ENCODE results near the gene NCKAP5L.
A peak's percentile ranks its signal among the peaks of the same experiment; 100 is the strongest.

Gene NCKAP5L

DNA sequence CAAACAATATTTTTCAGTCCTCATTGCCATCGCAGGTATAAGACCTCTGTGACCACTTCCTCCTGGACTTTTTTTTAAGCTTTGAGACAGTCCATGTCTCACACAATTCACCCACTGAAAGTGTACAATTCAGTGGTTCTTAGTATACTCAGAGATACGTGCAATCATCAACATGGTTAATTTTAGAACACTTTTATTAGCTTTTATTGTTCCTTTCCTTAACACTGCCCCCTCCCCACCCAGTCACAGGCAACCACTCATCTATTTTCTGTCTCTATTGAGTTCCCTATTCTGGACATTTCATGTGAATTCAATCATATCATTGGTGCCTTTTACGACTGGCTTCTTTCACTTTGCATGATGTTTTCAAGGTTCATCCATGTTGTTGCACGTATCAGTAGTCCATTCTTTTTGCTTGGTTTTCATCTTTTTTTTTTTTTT, 16.2 kb downstream of the NCKAP5L start:
- no peak overlapping the region for H4K8ac ChIP-seq (ENCODE audit: low read depth, low read length)
- H2BK120ac ChIP-seq (ENCODE audit: insufficient read depth, low read length, poor library complexity), result no peak overlapping the region
- peaks cover 26 to 28% of the 10 kb centered on the region in 2 experiments for H3K4me1 ChIP-seq (ENCODE audit: control insufficient read depth in 1 of 2, insufficient read depth in 2 of 2, low read length in 2 of 2)
- no peak overlapping the region for H4K91ac ChIP-seq (ENCODE audit: low read depth, low read length)
- H3K79me2 ChIP-seq (ENCODE audit: control insufficient read depth, insufficient read depth, low read length, poor library complexity), result peaks cover 7% of the 10 kb centered on the region
- H3K27me3 ChIP-seq (ENCODE audit: insufficient read depth, low read length), result no peaks in the 10 kb centered on the region
- H3K14ac ChIP-seq (ENCODE audit: low read length), result no peak overlapping the region
- H3K36me3 ChIP-seq (ENCODE audit: control insufficient read depth in 1 of 2, insufficient read depth in 2 of 2, low read length in 2 of 2), result peaks cover 8 to 9% of the 10 kb centered on the region in 2 experiments
- no peak overlapping the region for H2AFZ ChIP-seq (ENCODE audit: insufficient read depth, low read length, poor library complexity)
- H4K12ac ChIP-seq (ENCODE audit: low read depth, low read length), result no peak overlapping the region
- H3K9me3 ChIP-seq (ENCODE audit: insufficient read depth, low read depth, low read length), result no peaks in the 10 kb centered on the region
- no peak overlapping the region for H3K27ac ChIP-seq (ENCODE audit: low read depth, low read length)
- no peak overlapping the region for H3K9ac ChIP-seq (ENCODE audit: low read length)
- no peak overlapping the region for H2BK5ac ChIP-seq (ENCODE audit: low read depth, low read length, poor library complexity)
- no peak overlapping the region for H3K23ac ChIP-seq (ENCODE audit: low read length)
- no peak overlapping the region for H2BK12ac ChIP-seq (ENCODE audit: low read length)
- H3K4me3 ChIP-seq (ENCODE audit: low read depth, low read length), result no peak overlapping the region
- DNase-seq, result no peak
- no peak overlapping the region for H3K4me2 ChIP-seq (ENCODE audit: low read length)
- H3K79me1 ChIP-seq (ENCODE audit: low read length), result peaks cover 19% of the 10 kb centered on the region
- WGBS (ENCODE audit: extremely low coverage, insufficient coverage, insufficient read length), result no CpG with 5 or more reads among the region's 4 CpGs
- no peak overlapping the region for H3K4ac ChIP-seq (ENCODE audit: low read depth, low read length)
- H2AK5ac ChIP-seq (ENCODE audit: low read length), result no peak overlapping the region
- H3K18ac ChIP-seq (ENCODE audit: low read length), result no peak overlapping the region

- peaks cover 29 to 33% of the 10 kb centered on the region in 2 experiments for H3K4me1 ChIP-seq (ENCODE audit: control insufficient read depth in 1 of 2, insufficient read depth in 2 of 2, low read length in 2 of 2)
- no peak overlapping the region for H3K4me3 ChIP-seq (ENCODE audit: low read depth, low read length)
- H3K9me3 ChIP-seq (ENCODE audit: insufficient read depth, low read depth, low read length), result peaks cover 2% of the 10 kb centered on the region
- no peak overlapping the region for H3K4ac ChIP-seq (ENCODE audit: low read depth, low read length)
- H3K18ac ChIP-seq (ENCODE audit: low read length), result no peak overlapping the region
- no peak overlapping the region for H4K12ac ChIP-seq (ENCODE audit: low read depth, low read length)
- no peak overlapping the region for H4K91ac ChIP-seq (ENCODE audit: low read depth, low read length)
- H3K79me1 ChIP-seq (ENCODE audit: low read length), result peaks cover 19% of the 10 kb centered on the region
- H2AFZ ChIP-seq (ENCODE audit: insufficient read depth, low read length, poor library complexity), result no peak overlapping the region
- no peaks in the 10 kb centered on the region for H3K27me3 ChIP-seq (ENCODE audit: insufficient read depth, low read length)
- H3K14ac ChIP-seq (ENCODE audit: low read length), result no peak overlapping the region
- H2BK5ac ChIP-seq (ENCODE audit: low read depth, low read length, poor library complexity), result no peak overlapping the region
- peaks cover 7% of the 10 kb centered on the region for H3K79me2 ChIP-seq (ENCODE audit: control insufficient read depth, insufficient read depth, low read length, poor library complexity)
- no peak overlapping the region for H2AK5ac ChIP-seq (ENCODE audit: low read length)
- no peak overlapping the region for H3K23ac ChIP-seq (ENCODE audit: low read length)
- H3K4me2 ChIP-seq (ENCODE audit: low read length), result no peak overlapping the region
- no peak overlapping the region for H4K8ac ChIP-seq (ENCODE audit: low read depth, low read length)
- no peak overlapping the region for H3K27ac ChIP-seq (ENCODE audit: low read depth, low read length)
- no peak overlapping the region for H3K9ac ChIP-seq (ENCODE audit: low read length)
- DNase-seq, result no peak
- H3K36me3 ChIP-seq (ENCODE audit: control insufficient read depth in 1 of 2, insufficient read depth in 2 of 2, low read length in 2 of 2), result peaks cover 8 to 9% of the 10 kb centered on the region in 2 experiments
- no CpG with 5 or more reads among the region's 5 CpGs for WGBS (ENCODE audit: extremely low coverage, insufficient coverage, insufficient read length)
- no peak overlapping the region for H2BK12ac ChIP-seq (ENCODE audit: low read length)
- H2BK120ac ChIP-seq (ENCODE audit: insufficient read depth, low read length, poor library complexity), result no peak overlapping the region
These were observed 17.1 kb downstream of the NCKAP5L start for GRCh38 chr12:49811136-49811535.

- no CpG with 5 or more reads among the region's 9 CpGs for WGBS (ENCODE audit: extremely low coverage, insufficient coverage, insufficient read length)
- H3K79me2 ChIP-seq (ENCODE audit: control insufficient read depth, insufficient read depth, low read length, poor library complexity), result peaks cover 7% of the 10 kb centered on the region
- H3K79me1 ChIP-seq (ENCODE audit: low read length), result peaks cover 19% of the 10 kb centered on the region
- H4K91ac ChIP-seq (ENCODE audit: low read depth, low read length), result peak overlapping the region; percentile 22
- no peak overlapping the region for H3K9ac ChIP-seq (ENCODE audit: low read length)
- no peak overlapping the region for H4K12ac ChIP-seq (ENCODE audit: low read depth, low read length)
- H3K18ac ChIP-seq (ENCODE audit: low read length), result peak overlapping the region; percentile 8
- H3K9me3 ChIP-seq (ENCODE audit: insufficient read depth, low read depth, low read length), result peaks cover 2% of the 10 kb centered on the region
- peak overlapping the region; percentile 9 for H2AK5ac ChIP-seq (ENCODE audit: low read length)
- H3K14ac ChIP-seq (ENCODE audit: low read length), result no peak overlapping the region
- H2BK5ac ChIP-seq (ENCODE audit: low read depth, low read length, poor library complexity), result no peak overlapping the region
- no peaks in the 10 kb centered on the region for H3K27me3 ChIP-seq (ENCODE audit: insufficient read depth, low read length)
- no peak overlapping the region for H3K23ac ChIP-seq (ENCODE audit: low read length)
- peaks cover 13 to 16% of the 10 kb centered on the region in 2 experiments for H3K36me3 ChIP-seq (ENCODE audit: control insufficient read depth in 1 of 2, insufficient read depth in 2 of 2, low read length in 2 of 2)
- no peak for DNase-seq
- no peak overlapping the region for H2AFZ ChIP-seq (ENCODE audit: insufficient read depth, low read length, poor library complexity)
- no peak overlapping the region for H2BK120ac ChIP-seq (ENCODE audit: insufficient read depth, low read length, poor library complexity)
- no peak overlapping the region for H4K8ac ChIP-seq (ENCODE audit: low read depth, low read length)
- no peak overlapping the region for H2BK12ac ChIP-seq (ENCODE audit: low read length)
- H3K4ac ChIP-seq (ENCODE audit: low read depth, low read length), result no peak overlapping the region
- H3K27ac ChIP-seq (ENCODE audit: low read depth, low read length), result peak overlapping the region; percentile 94
- H3K4me1 ChIP-seq (ENCODE audit: control insufficient read depth in 1 of 2, insufficient read depth in 2 of 2, low read length in 2 of 2), result peaks cover 29 to 33% of the 10 kb centered on the region in 2 experiments
- peak overlapping the region; percentile 33 for H3K4me2 ChIP-seq (ENCODE audit: low read length)
- H3K4me3 ChIP-seq (ENCODE audit: low read depth, low read length), result no peak overlapping the region
These were observed 18.3 kb downstream of the NCKAP5L start for GRCh38 chr12:49809906-49810389.

- H3K79me2 ChIP-seq (ENCODE audit: control insufficient read depth, insufficient read depth, low read length, poor library complexity), result peaks cover 7% of the 10 kb centered on the region
- H3K18ac ChIP-seq (ENCODE audit: low read length), result peak overlapping the region; percentile 58
- peak overlapping the region; percentile 33 for H3K4me2 ChIP-seq (ENCODE audit: low read length)
- peaks cover 29 to 33% of the 10 kb centered on the region in 2 experiments for H3K4me1 ChIP-seq (ENCODE audit: control insufficient read depth in 1 of 2, insufficient read depth in 2 of 2, low read length in 2 of 2)
- H3K4me3 ChIP-seq (ENCODE audit: low read depth, low read length), result no peak overlapping the region
- peaks cover 2% of the 10 kb centered on the region for H3K9me3 ChIP-seq (ENCODE audit: insufficient read depth, low read depth, low read length)
- H2BK5ac ChIP-seq (ENCODE audit: low read depth, low read length, poor library complexity), result peak overlapping the region; percentile 42
- peak overlapping the region; percentile 6 for H3K9ac ChIP-seq (ENCODE audit: low read length)
- H4K12ac ChIP-seq (ENCODE audit: low read depth, low read length), result peak overlapping the region; percentile 79
- H3K14ac ChIP-seq (ENCODE audit: low read length), result peak overlapping the region; percentile 83
- no peak for DNase-seq
- H3K79me1 ChIP-seq (ENCODE audit: low read length), result peaks cover 19% of the 10 kb centered on the region
- H4K91ac ChIP-seq (ENCODE audit: low read depth, low read length), result peak overlapping the region; percentile 83
- H3K23ac ChIP-seq (ENCODE audit: low read length), result no peak overlapping the region
- peak overlapping the region; percentile 58 for H2BK12ac ChIP-seq (ENCODE audit: low read length)
- peak overlapping the region; percentile 75 for H2BK120ac ChIP-seq (ENCODE audit: insufficient read depth, low read length, poor library complexity)
- H3K27me3 ChIP-seq (ENCODE audit: insufficient read depth, low read length), result no peaks in the 10 kb centered on the region
- H3K4ac ChIP-seq (ENCODE audit: low read depth, low read length), result peak overlapping the region; percentile 68
- peak overlapping the region; percentile 69 for H2AK5ac ChIP-seq (ENCODE audit: low read length)
- peak overlapping the region; percentile 14 for H2AFZ ChIP-seq (ENCODE audit: insufficient read depth, low read length, poor library complexity)
- peak overlapping the region; percentile 94 for H3K27ac ChIP-seq (ENCODE audit: low read depth, low read length)
- WGBS (ENCODE audit: extremely low coverage, insufficient coverage, insufficient read length), result no CpG with 5 or more reads among the region's 4 CpGs
- H4K8ac ChIP-seq (ENCODE audit: low read depth, low read length), result peak overlapping the region; percentile 78
- H3K36me3 ChIP-seq (ENCODE audit: control insufficient read depth in 1 of 2, insufficient read depth in 2 of 2, low read length in 2 of 2), result peaks cover 17 to 21% of the 10 kb centered on the region in 2 experiments
These were observed 18.8 kb downstream of the NCKAP5L start for GRCh38 chr12:49809381-49809905.
